Measurements from ENCODE around the gene FBXO30. TPM values are rescaled to one million over a fixed set of nuclear protein-coding genes. Genes with fewer than 3 reads are reported as not detected.
A peak's percentile ranks its signal among the peaks of the same experiment; 100 is the strongest.

FBXO30 gene
- total RNA-seq, 4 donors from 2014 or later = 7.2 to 12.6 (median 10.4) TPM

GRCh38 chr6:145813285-145814034, 1.1 kb downstream of the FBXO30 start:
- no peak for TF ChIP-seq CTCF (IDR thresholded peaks at IDR 0.05)
- no peak for ATAC-seq (ENCODE audit: low FRiP score)
- DNase-seq (ENCODE audit: low spot score) = no peak

DNA sequence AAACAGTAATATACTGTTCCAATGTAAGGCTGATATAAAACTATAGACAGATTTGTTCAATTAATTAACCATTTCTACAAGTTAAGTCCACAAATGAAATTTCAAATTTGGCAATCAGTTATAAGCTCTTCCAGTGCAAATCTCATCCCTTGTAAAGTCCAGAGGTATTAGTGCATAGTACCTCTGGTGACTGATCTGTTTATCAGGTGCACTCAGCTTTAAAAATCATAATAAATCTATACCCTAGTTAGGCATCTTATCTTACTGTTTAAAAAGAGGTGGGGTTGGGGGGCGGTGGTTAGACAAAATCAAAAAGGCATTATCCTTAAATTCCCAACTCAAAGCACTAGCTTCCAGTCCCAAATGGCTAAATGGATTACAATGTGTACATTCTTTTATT, 2.9 kb downstream of the FBXO30 start:
- no peak for TF ChIP-seq CTCF (IDR thresholded peaks at IDR 0.05)
- no peak for ATAC-seq (ENCODE audit: low FRiP score)

DNA sequence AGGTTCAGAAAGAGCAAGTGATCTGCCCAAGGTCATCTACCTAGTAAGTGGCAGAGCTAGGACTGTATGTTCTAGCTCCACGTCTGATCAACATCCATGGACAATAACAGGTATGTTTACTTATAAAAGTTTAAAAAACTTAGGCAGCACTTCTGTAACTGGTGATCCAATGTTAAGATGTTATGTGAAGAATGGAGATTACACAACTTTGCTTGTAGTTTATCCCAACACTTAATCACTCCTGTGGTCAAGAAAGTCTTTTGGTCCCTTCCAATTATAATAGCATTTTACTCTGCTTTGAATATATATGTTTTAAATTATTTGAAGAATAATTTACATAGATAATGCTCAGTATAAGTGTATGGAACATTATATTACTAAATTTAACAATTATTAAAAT, 4.8 kb downstream of the FBXO30 start:
- DNase-seq (ENCODE audit: low spot score) (no peak), ATAC-seq (ENCODE audit: low FRiP score) (no peak)
- TF ChIP-seq CTCF (IDR thresholded peaks at IDR 0.05) = no peak

More for the DNA sequence above, 2.9 kb downstream of the FBXO30 start:
- DNase-seq (ENCODE audit: low spot score) = no peak

DNA sequence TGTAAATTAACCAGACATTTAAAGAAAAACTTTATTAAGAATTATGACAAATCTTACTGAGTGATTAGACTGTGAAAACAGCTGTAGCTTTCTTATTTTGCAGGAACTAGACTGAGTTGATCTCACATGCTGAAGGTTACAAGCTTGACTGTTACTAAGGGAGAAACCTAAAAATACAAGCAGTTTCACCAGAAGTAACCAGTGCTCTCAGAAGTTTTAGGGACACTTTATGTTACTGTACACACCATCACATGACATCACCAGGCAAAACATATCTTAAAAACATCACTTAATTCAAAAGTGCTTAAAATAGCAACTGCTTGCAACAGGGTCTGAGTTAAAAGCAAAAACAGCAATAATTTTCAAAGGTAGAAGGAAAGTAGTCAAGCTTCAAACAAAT, 5.4 kb downstream of the FBXO30 start:
- no peak for ATAC-seq (ENCODE audit: low FRiP score)
- no peak for TF ChIP-seq CTCF (IDR thresholded peaks at IDR 0.05)
- DNase-seq (ENCODE audit: low spot score) = no peak

DNA sequence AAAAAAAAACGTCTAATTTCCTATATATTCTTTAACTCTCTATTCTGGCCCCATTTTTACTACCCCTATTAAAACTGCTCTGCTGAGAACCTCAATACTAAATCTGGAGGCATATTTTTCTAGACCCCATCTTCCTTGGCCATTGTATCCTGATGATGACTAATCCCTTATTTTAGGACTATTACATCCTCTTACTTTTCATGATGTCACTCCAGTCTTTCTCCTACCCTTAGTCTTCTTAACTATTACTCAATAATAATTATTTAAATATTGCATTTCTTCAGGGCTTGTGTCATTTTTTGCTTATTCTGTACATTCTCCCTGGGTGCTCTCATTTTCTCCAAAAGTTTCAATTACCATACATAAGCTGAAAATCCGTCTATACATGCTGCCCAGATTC, 6.4 kb downstream of the FBXO30 start:
- TF ChIP-seq CTCF (IDR thresholded peaks at IDR 0.05) = no peak
- ATAC-seq (ENCODE audit: low FRiP score) = peak; percentile 25
- no peak for DNase-seq (ENCODE audit: low spot score)

DNA sequence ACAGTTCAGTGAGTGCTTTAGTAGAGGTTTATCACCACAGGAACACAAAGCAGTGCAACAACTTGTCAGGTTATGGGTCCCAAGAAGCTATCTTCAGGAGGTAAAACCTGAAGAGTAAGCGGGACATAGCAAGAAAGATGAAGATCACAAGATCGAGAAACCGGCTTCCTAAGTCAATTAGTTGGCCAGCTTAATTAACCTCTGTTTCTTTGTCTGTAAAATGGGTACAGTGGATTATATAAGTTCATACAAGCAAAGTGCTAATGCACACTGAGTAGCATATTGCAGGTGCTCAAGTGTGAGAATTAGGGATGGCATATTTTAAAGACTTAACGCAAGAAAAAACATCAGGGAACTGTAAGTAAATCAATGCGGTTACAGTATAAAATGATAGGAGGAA, 12.5 kb downstream of the FBXO30 start:
- ATAC-seq (ENCODE audit: low FRiP score) = no peak
- TF ChIP-seq CTCF (IDR thresholded peaks at IDR 0.05) = no peak
- no peak for DNase-seq (ENCODE audit: low spot score)

DNA sequence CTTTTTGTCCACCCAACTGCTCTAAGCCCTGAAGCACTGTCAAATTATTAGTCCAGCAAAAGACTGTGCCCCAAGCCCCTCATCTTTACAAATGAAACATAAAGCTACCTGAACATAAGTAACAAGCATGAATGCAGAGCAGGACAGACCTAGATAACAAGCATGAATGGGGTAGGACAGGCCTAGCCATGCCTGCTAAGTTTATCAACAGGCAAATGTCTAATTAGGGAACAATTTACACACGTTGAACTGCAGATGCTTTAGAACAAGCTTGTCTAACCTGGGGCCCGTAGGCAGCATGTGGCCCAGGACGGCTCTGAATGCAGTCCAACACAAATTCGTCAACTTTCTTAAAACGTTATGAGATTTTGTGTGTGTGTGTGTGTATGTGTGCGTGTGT, 13.6 kb downstream of the FBXO30 start:
- DNase-seq (ENCODE audit: low spot score) (no peak), ATAC-seq (ENCODE audit: low FRiP score) (no peak)
- TF ChIP-seq CTCF (IDR thresholded peaks at IDR 0.05) = no peak

Data from omental fat pad (tissue), 4 donors.